DOHH2 (cell line): ENCODE measurements around the gene SLC12A7.
"Not testable (repeated sequence)": the region's sequence is repeated elsewhere in the genome, so short reads cannot be mapped to it uniquely, and the experiment has no call there.

Experiments
- H3F3A ChIP-seq: fragments of 200-600 bp; sonication (generic), shearing (Covaris generic); 2 replicates; pipeline ENCODE4 v1.6.0; 2016; ENCODE audit warnings: antibody characterized with exemption, mild to moderate bottlenecking; ENCODE audit not compliant: control insufficient read depth, insufficient read depth
- H3K27ac ChIP-seq: fragments of 200-600 bp; sonication (generic); 2 replicates; pipeline ENCODE4 v1.5.1; 2014; ENCODE audit warnings: low read depth, mild to moderate bottlenecking, low read length, moderate library complexity
- H3K27me3 ChIP-seq: fragments of 200-600 bp; sonication (generic); 2 replicates; pipeline ENCODE4 v1.6.1; 2014; ENCODE audit warnings: mild to moderate bottlenecking, low read length, mixed read lengths; ENCODE audit not compliant: control insufficient read depth
- H3K36me3 ChIP-seq: fragments of 200-600 bp; sonication (generic); 2 replicates; pipeline ENCODE4 v1.6.1; 2014; ENCODE audit warnings: mild to moderate bottlenecking, low read length, moderate library complexity, mixed read lengths; ENCODE audit not compliant: control insufficient read depth
- H3K4me1 ChIP-seq: fragments of 200-600 bp; sonication (generic); 2 replicates; pipeline ENCODE4 v1.6.1; 2014; ENCODE audit warnings: mild to moderate bottlenecking, low read length, mixed read lengths; ENCODE audit not compliant: control insufficient read depth
- H3K4me2 ChIP-seq: fragments of 200-600 bp; sonication (generic); 2 replicates; pipeline ENCODE4 v1.6.0; 2014; ENCODE audit warnings: mild to moderate bottlenecking, low read length, moderate library complexity
- H3K4me3 ChIP-seq: fragments of 200-600 bp; sonication (generic); 2 replicates; pipeline ENCODE4 v1.5.1; 2014; ENCODE audit warnings: mild to moderate bottlenecking, low read length, mixed read lengths
- H3K79me2 ChIP-seq: fragments of 200-600 bp; sonication (generic); 2 replicates; pipeline ENCODE4 v1.6.1; 2014; ENCODE audit warnings: mild to moderate bottlenecking, low read length, mixed read lengths; ENCODE audit not compliant: control insufficient read depth
- H3K9me2 ChIP-seq: fragments of 200-600 bp; sonication (generic); replicated peaks from 2 replicates; pipeline ENCODE4 v1.6.1; 2014; ENCODE audit warnings: mild to moderate bottlenecking, low read length, mixed read lengths; ENCODE audit not compliant: control insufficient read depth
- H3K9me3 ChIP-seq: fragments of 200-600 bp; sonication (generic); 2 replicates; pipeline ENCODE4 v1.6.1; 2014; ENCODE audit warnings: antibody characterized with exemption, low read length, mixed read lengths; ENCODE audit not compliant: control insufficient read depth, insufficient read depth
- H4K20me1 ChIP-seq: fragments of 200-600 bp; sonication (generic); 2 replicates; pipeline ENCODE4 v1.6.0; 2014; ENCODE audit warnings: low read depth, mild to moderate bottlenecking, antibody characterized with exemption, low read length, moderate library complexity; ENCODE audit not compliant: control insufficient read depth, insufficient read depth
- EZH2phosphoT487 ChIP-seq: fragments of 200-600 bp; sonication (generic); IDR thresholded peaks from 2 replicates; pipeline ENCODE4 v1.6.1; 2017; ENCODE audit warnings: borderline replicate concordance, mild to moderate bottlenecking, antibody characterized with exemption, low read length, moderate library complexity, mixed read lengths
- TF ChIP-seq, protein P1 (sequence below): fragments of 200-600 bp; sonication (generic); IDR thresholded peaks from one replicate; pipeline ENCODE4 v1.5.1; 2014; ENCODE audit warnings: antibody characterized with exemption, mild to moderate bottlenecking, low read depth, low read length; ENCODE audit not compliant: poor library complexity, severe bottlenecking

The SLC12A7 gene

DNA sequence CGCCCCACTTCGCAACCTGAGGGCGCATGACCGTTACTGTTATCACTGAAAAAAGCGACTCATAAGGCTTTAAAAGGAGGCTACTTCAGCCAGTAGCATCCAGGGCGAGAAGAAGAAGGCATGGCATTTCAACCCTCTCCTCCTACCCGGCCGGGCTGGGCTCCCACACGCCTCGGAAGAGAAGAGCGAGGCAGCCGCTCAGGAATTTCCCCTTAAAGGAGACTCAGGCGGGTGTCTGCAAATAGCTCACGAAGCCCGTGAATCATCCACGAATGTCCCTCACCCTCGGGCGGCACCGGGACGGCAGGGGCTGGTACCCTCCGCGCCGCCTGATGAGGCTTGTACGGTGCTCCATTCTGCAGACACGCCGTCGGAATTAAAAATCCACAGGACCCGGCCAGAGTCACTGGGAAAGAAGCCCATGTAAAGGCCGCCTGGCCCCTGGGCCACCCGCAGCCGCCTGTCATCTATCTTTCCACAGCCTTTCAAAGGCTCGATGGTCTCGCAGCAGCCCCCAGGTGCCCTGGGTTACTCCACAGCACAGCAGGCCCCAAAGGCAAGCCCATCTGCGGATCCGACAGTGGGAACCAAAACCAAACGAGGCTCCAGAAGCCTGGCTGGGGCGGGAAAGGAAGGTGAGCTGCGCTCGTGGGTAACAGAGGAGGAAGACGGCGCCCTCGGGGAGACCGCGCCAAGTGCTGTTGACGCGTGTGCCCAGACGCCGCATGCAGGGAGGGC, 11.8 kb downstream of the SLC12A7 start:
- H3K4me2 ChIP-seq, result no peak overlapping the region
- no peaks in the 10 kb centered on the region for H3F3A ChIP-seq

DNA sequence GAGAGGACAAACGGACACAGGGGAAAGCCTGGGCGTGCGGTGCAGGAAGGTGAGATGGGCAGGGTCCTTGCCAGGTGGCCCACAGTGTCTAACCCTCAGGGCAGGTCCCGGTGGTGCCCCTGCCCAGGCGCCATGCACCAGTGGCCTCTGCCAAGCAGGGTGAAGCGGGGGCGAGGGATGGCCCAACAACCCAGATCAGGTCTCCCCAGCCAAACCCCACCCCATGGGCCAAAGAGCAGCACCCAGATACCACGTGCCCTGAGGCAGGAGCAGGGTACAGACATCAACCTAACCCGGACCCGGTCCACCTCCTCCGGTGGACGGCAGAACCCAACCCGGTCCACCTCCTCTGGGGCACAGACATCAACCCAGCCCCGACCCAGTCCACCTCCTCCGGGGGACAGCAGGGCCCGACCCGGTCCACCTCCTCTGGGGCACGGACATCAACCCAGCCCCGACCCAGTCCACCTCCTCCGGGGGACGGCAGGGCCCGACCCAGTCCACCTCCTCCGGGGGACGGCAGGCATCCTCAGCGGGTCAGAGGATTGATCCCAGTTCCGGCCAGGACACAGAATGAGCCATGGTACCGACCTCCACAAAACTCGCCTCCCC, 12.8 kb downstream of the SLC12A7 start:
- no peak for TF ChIP-seq EZH2phosphoT487
- TF ChIP-seq, protein P1, sequence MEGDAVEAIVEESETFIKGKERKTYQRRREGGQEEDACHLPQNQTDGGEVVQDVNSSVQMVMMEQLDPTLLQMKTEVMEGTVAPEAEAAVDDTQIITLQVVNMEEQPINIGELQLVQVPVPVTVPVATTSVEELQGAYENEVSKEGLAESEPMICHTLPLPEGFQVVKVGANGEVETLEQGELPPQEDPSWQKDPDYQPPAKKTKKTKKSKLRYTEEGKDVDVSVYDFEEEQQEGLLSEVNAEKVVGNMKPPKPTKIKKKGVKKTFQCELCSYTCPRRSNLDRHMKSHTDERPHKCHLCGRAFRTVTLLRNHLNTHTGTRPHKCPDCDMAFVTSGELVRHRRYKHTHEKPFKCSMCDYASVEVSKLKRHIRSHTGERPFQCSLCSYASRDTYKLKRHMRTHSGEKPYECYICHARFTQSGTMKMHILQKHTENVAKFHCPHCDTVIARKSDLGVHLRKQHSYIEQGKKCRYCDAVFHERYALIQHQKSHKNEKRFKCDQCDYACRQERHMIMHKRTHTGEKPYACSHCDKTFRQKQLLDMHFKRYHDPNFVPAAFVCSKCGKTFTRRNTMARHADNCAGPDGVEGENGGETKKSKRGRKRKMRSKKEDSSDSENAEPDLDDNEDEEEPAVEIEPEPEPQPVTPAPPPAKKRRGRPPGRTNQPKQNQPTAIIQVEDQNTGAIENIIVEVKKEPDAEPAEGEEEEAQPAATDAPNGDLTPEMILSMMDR, result no peak
- Histone ChIP-seq H3K9me3 (no peaks in the 10 kb centered on the region), H3F3A (no peaks in the 10 kb centered on the region), H3K9me2 (no peaks in the 10 kb centered on the region), H3K4me2 (no peak overlapping the region), H3K4me3 (no peak overlapping the region), H3K27me3 (no peaks in the 10 kb centered on the region), H3K27ac (no peak overlapping the region), H3K79me2 (no peaks in the 10 kb centered on the region), H3K36me3 (no peaks in the 10 kb centered on the region), H3K4me1 (no peaks in the 10 kb centered on the region), H4K20me1 (no peaks in the 10 kb centered on the region)

More for the DNA sequence above, 11.8 kb downstream of the SLC12A7 start:
- Histone ChIP-seq H3K27ac (no peak overlapping the region), H3K9me2 (no peaks in the 10 kb centered on the region), H3K36me3 (no peaks in the 10 kb centered on the region), H3K79me2 (no peaks in the 10 kb centered on the region), H3K27me3 (no peaks in the 10 kb centered on the region), H4K20me1 (no peaks in the 10 kb centered on the region), H3K9me3 (no peaks in the 10 kb centered on the region), H3K4me1 (no peaks in the 10 kb centered on the region), H3K4me3 (no peak overlapping the region)
- TF ChIP-seq EZH2phosphoT487, result no peak
- TF ChIP-seq, protein P1, result no peak

DNA sequence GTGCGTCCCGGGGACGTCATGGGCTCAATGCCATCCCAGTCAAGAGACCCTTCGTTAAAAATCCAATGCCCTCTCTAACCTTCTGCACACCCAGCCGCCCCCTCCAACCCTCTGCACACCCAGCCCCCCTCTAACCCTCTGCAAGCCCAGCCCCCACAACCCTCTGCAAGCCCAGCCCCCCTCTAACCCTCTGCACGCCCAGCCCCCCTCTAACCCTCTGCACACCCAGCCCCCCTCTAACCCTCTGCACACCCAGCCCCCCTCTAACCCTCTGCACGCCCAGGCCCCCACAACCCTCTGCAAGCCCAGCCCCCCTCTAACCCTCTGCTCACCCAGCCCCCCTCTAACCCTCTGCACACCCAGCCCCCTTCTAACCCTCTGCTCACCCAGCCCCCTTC, 13.9 kb downstream of the SLC12A7 start:
- not testable (repeated sequence) for H3F3A ChIP-seq, H3K27ac ChIP-seq, H3K4me2 ChIP-seq, H3K9me2 ChIP-seq, H4K20me1 ChIP-seq, H3K36me3 ChIP-seq, H3K79me2 ChIP-seq, H3K27me3 ChIP-seq, H3K4me3 ChIP-seq, H3K9me3 ChIP-seq, H3K4me1 ChIP-seq

DNA sequence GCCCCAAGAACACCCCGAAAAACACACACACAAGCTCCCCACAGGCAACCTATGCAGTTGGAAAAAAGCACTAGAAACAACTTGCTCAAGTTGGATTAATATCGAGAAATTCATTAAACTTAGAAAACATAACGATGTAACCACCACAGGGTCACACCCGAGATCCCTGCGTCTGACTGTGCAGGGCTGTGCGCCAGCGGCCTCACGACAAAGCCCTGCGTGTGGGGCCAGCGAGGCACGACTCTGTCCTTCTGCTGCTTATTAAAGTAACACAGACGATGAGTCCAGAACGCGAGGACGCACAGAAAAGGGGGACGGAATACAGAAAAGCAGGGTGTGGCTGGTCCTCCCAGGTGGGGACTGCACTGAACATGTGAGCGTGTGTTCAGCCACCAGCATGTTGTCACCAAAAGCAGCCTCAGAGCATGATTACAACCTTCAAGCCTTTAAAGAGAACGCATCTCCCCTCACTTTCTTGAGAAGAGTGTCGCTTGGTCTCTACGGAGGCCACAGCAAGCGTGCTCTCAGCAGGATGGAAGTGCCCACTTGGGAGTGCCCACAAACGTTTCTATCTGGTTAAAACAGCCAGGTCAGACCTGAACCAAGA, 14.4 kb downstream of the SLC12A7 start:
- TF ChIP-seq, protein P1, result no peak
- TF ChIP-seq EZH2phosphoT487, result no peak
- Histone ChIP-seq H3F3A (no peaks in the 10 kb centered on the region), H3K9me2 (no peaks in the 10 kb centered on the region), H3K79me2 (no peaks in the 10 kb centered on the region), H3K4me3 (no peak overlapping the region), H3K4me1 (no peaks in the 10 kb centered on the region), H4K20me1 (no peaks in the 10 kb centered on the region), H3K4me2 (no peak overlapping the region), H3K36me3 (no peaks in the 10 kb centered on the region), H3K9me3 (no peaks in the 10 kb centered on the region), H3K27me3 (no peaks in the 10 kb centered on the region), H3K27ac (no peak overlapping the region)
